ENCODE data around the gene ANO2.

The ANO2 gene

DNA sequence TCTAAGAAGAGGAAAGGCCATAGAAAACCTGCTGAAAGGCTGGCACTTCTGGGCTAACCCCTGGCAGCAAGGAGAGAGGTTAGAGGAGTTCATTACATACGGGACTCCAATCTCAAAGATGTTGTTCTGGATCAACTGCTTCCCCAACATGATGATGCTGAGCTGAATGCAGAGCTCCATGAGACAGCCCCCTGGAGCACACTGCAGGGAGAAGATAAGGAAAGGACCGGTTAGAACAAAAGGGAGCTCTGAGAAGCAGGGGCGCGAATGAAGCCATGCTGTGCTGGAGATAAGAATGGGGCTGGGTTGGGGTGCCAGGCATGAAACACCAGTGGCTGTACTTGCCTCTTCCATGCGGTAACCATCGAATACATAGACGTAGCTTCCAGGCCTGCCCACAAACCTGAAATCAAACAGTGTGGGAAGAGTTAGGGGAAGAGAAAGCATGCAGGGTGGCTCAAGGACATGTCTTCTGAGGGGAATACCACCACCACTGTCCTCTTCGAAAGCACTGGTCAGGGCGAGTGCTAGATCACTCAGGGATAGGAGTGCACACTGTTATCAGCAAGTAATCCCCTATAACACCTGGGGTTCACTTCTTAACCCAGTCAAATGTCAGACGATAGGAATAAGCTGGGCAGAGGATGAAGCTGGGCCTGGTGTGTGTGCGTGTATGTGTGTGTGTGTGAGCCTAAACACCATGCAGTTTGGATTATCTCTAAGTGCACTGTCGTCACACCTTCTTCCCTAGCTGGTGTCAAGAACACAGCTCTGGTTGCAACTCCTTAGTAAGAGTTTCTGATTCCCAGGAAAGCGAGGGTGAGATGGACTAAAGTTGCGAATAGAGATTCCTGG is 332.3 kb downstream of the ANO2 start:
- no peak for ATAC-seq
- TF ChIP-seq ZFP30 (CRISPR knock-in tag; IDR thresholded peaks at IDR 0.05) (no peak), BACH2 (CRISPR knock-in tag; IDR thresholded peaks at IDR 0.05; ENCODE audit: borderline replicate concordance) (no peak), ISL1 (CRISPR knock-in tag; IDR thresholded peaks at IDR 0.05) (no peak), CSDC2 (CRISPR knock-in tag; IDR thresholded peaks at IDR 0.05) (no peak)
- TF ChIP-seq, protein P1, sequence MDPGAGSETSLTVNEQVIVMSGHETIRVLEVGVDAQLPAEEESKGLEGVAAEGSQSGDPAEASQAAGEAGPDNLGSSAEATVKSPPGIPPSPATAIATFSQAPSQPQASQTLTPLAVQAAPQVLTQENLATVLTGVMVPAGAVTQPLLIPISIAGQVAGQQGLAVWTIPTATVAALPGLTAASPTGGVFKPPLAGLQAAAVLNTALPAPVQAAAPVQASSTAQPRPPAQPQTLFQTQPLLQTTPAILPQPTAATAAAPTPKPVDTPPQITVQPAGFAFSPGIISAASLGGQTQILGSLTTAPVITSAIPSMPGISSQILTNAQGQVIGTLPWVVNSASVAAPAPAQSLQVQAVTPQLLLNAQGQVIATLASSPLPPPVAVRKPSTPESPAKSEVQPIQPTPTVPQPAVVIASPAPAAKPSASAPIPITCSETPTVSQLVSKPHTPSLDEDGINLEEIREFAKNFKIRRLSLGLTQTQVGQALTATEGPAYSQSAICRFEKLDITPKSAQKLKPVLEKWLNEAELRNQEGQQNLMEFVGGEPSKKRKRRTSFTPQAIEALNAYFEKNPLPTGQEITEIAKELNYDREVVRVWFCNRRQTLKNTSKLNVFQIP (CRISPR knock-in tag; IDR thresholded peaks at IDR 0.05; ENCODE audit: borderline replicate concordance, low read depth) = no peak

DNA sequence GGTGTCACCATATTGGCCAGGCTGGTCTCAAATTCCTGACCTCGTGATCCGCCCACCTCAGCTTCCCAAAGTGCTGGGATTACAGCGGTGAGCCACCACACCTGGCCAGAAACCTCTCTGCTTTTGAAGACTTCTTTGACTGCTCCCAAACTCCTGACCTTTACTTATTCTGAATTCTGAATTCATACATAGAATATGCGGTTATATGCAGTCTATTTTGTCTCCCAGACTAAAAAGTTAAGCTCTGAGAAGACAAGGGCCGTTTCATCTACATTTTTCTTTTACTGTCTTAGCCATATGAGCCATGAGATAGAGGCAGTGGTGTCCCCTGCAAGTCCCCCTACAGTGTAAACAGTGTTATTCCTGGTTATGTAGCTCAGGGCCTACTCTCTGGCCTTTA is 333.9 kb downstream of the ANO2 start:
- TF ChIP-seq PPARA (CRISPR knock-in tag; IDR thresholded peaks at IDR 0.05; ENCODE audit: borderline replicate concordance) (no peak), ZNF70 (CRISPR knock-in tag; IDR thresholded peaks at IDR 0.05) (no peak), ZC3H10 (CRISPR knock-in tag; IDR thresholded peaks at IDR 0.05) (no peak), TOX (CRISPR knock-in tag; IDR thresholded peaks at IDR 0.05; ENCODE audit: borderline replicate concordance) (no peak), ZNF565 (CRISPR knock-in tag; conservative IDR thresholded peaks at IDR 0.05; ENCODE audit: low read depth) (no peak), ESRRG (CRISPR knock-in tag; IDR thresholded peaks at IDR 0.05) (no peak), CSDC2 (CRISPR knock-in tag; IDR thresholded peaks at IDR 0.05) (no peak), ZFP30 (CRISPR knock-in tag; IDR thresholded peaks at IDR 0.05) (no peak), ARNTL (CRISPR knock-in tag; IDR thresholded peaks at IDR 0.05; ENCODE audit: borderline replicate concordance, low read depth) (no peak), BACH2 (CRISPR knock-in tag; IDR thresholded peaks at IDR 0.05; ENCODE audit: borderline replicate concordance) (no peak), SNAI2 (CRISPR knock-in tag; IDR thresholded peaks at IDR 0.05) (no peak), TCF4 (CRISPR knock-in tag; IDR thresholded peaks at IDR 0.05; ENCODE audit: borderline replicate concordance) (no peak), ZFP3 (CRISPR knock-in tag; IDR thresholded peaks at IDR 0.05) (no peak), RARB (CRISPR knock-in tag; IDR thresholded peaks at IDR 0.05) (no peak), ZNF8 (CRISPR knock-in tag; IDR thresholded peaks at IDR 0.05) (no peak), ISL1 (CRISPR knock-in tag; IDR thresholded peaks at IDR 0.05) (no peak)
- TF ChIP-seq, protein P1 (CRISPR knock-in tag; IDR thresholded peaks at IDR 0.05; ENCODE audit: borderline replicate concordance, low read depth) = no peak
- TF ChIP-seq, protein P2, sequence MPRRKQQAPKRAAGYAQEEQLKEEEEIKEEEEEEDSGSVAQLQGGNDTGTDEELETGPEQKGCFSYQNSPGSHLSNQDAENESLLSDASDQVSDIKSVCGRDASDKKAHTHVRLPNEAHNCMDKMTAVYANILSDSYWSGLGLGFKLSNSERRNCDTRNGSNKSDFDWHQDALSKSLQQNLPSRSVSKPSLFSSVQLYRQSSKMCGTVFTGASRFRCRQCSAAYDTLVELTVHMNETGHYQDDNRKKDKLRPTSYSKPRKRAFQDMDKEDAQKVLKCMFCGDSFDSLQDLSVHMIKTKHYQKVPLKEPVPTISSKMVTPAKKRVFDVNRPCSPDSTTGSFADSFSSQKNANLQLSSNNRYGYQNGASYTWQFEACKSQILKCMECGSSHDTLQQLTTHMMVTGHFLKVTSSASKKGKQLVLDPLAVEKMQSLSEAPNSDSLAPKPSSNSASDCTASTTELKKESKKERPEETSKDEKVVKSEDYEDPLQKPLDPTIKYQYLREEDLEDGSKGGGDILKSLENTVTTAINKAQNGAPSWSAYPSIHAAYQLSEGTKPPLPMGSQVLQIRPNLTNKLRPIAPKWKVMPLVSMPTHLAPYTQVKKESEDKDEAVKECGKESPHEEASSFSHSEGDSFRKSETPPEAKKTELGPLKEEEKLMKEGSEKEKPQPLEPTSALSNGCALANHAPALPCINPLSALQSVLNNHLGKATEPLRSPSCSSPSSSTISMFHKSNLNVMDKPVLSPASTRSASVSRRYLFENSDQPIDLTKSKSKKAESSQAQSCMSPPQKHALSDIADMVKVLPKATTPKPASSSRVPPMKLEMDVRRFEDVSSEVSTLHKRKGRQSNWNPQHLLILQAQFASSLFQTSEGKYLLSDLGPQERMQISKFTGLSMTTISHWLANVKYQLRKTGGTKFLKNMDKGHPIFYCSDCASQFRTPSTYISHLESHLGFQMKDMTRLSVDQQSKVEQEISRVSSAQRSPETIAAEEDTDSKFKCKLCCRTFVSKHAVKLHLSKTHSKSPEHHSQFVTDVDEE (CRISPR knock-in tag; IDR thresholded peaks at IDR 0.05) = no peak
- TF ChIP-seq, protein P3, sequence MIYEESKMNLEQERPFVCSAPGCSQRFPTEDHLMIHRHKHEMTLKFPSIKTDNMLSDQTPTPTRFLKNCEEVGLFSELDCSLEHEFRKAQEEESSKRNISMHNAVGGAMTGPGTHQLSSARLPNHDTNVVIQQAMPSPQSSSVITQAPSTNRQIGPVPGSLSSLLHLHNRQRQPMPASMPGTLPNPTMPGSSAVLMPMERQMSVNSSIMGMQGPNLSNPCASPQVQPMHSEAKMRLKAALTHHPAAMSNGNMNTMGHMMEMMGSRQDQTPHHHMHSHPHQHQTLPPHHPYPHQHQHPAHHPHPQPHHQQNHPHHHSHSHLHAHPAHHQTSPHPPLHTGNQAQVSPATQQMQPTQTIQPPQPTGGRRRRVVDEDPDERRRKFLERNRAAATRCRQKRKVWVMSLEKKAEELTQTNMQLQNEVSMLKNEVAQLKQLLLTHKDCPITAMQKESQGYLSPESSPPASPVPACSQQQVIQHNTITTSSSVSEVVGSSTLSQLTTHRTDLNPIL (CRISPR knock-in tag; IDR thresholded peaks at IDR 0.05; ENCODE audit: low read depth) = no peak
- TF ChIP-seq, protein P4, sequence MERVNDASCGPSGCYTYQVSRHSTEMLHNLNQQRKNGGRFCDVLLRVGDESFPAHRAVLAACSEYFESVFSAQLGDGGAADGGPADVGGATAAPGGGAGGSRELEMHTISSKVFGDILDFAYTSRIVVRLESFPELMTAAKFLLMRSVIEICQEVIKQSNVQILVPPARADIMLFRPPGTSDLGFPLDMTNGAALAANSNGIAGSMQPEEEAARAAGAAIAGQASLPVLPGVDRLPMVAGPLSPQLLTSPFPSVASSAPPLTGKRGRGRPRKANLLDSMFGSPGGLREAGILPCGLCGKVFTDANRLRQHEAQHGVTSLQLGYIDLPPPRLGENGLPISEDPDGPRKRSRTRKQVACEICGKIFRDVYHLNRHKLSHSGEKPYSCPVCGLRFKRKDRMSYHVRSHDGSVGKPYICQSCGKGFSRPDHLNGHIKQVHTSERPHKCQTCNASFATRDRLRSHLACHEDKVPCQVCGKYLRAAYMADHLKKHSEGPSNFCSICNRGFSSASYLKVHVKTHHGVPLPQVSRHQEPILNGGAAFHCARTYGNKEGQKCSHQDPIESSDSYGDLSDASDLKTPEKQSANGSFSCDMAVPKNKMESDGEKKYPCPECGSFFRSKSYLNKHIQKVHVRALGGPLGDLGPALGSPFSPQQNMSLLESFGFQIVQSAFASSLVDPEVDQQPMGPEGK (CRISPR knock-in tag; IDR thresholded peaks at IDR 0.05; ENCODE audit: borderline replicate concordance) = no peak
- ATAC-seq = no peak

DNA sequence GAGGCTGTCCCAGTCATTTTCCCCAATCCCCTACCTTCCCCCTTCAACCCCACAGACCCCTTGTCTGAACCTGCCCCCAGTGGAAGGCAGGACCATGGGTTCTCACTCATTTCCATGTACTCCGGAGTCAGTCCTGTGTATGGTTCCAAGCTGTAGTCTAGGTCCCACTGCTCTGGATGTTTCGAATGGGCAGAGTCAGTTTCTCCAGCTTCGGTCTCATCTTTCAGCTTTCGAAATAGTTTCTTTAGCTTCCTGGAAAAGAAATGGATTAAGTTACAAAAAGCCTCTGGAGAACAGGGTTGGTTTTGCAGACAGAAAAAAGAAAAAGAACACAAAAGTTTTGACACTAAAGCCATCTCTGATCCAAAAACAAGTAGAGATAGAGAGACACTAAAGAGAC is 345.7 kb downstream of the ANO2 start:
- no peak for ATAC-seq
- TF ChIP-seq ZNF8 (CRISPR knock-in tag; IDR thresholded peaks at IDR 0.05) (no peak), RARB (CRISPR knock-in tag; IDR thresholded peaks at IDR 0.05) (no peak), BACH2 (CRISPR knock-in tag; IDR thresholded peaks at IDR 0.05; ENCODE audit: borderline replicate concordance) (no peak), CSDC2 (CRISPR knock-in tag; IDR thresholded peaks at IDR 0.05) (no peak), TCF4 (CRISPR knock-in tag; IDR thresholded peaks at IDR 0.05; ENCODE audit: borderline replicate concordance) (no peak), ZNF70 (CRISPR knock-in tag; IDR thresholded peaks at IDR 0.05) (no peak), SNAI2 (CRISPR knock-in tag; IDR thresholded peaks at IDR 0.05) (no peak)
- TF ChIP-seq, protein P1 (CRISPR knock-in tag; IDR thresholded peaks at IDR 0.05; ENCODE audit: borderline replicate concordance, low read depth) = no peak
- TF ChIP-seq, protein P5, sequence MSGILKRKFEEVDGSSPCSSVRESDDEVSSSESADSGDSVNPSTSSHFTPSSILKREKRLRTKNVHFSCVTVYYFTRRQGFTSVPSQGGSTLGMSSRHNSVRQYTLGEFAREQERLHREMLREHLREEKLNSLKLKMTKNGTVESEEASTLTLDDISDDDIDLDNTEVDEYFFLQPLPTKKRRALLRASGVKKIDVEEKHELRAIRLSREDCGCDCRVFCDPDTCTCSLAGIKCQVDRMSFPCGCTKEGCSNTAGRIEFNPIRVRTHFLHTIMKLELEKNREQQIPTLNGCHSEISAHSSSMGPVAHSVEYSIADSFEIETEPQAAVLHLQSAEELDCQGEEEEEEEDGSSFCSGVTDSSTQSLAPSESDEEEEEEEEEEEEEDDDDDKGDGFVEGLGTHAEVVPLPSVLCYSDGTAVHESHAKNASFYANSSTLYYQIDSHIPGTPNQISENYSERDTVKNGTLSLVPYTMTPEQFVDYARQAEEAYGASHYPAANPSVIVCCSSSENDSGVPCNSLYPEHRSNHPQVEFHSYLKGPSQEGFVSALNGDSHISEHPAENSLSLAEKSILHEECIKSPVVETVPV (CRISPR knock-in tag; IDR thresholded peaks at IDR 0.05) = no peak

Measured in SK-N-SH treated with all-trans-retinoic acid at 6 μM for 48 hours (cell line).